Stimulated activated CD4-positive, alpha-beta T cell treated with anti-CD3 and anti-CD28 coated beads, Interleukin-15, amount 100 ng/mL, for 48 hours (primary cell): ENCODE measurements around the gene MYO9B.

Experiments
- DNase-seq, 2 donors: peaks; one replicate each; pipeline ENCODE4 v3.0.0-alpha.2; 2020; ENCODE audit warnings: low read depth in 2 of 2

MYO9B gene

DNA sequence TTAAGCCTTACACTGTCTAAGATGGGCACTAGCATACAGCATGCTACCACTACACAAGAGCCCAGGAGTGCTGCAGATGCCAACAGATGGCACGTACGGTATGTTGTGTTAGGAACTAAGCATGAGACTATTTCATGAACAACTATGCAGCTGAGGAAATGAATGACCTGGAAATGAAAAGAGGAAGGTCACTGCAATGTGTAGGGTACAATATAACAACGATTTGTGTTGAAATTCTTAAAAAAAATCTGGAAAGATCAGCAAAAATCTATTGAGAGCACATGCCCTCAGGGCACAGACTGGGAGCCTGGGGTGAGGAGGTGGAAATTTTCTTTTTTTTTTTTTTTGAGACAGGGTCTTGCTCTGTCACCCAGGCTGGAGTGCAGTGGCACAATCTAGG, 14.8 kb upstream of the MYO9B start:
- DNase-seq = no peak

GRCh38 chr19:17061205-17061604, 14.4 kb upstream of the MYO9B start:
- DNase-seq = no peak

DNA sequence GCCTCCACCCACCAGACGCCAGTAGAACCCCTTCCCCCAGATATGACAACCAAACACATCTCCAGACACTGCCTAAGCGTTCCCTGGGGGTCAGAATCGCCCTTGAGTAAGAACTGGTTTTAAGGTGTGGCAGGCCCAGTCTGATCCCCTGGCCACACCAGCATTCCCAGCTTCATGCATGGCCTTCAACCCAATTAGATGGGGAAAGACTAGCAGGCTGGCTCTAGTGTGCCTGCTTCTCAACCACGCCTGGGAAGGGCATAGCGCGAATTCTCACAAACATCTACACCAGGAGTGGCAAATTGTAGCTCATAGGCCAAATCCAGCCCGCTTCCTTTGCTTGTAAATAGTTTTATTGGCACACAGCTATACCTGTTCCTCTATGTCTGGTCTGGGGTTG, 13.9 kb upstream of the MYO9B start:
- no peak for DNase-seq

GRCh38 chr19:17063428-17063827, 12.1 kb upstream of the MYO9B start:
- no peak for DNase-seq

GRCh38 chr19:17069193-17069592, 6.4 kb upstream of the MYO9B start:
- no peak for DNase-seq

GRCh38 chr19:17070421-17070820, 5.2 kb upstream of the MYO9B start:
- DNase-seq = no peak

DNA sequence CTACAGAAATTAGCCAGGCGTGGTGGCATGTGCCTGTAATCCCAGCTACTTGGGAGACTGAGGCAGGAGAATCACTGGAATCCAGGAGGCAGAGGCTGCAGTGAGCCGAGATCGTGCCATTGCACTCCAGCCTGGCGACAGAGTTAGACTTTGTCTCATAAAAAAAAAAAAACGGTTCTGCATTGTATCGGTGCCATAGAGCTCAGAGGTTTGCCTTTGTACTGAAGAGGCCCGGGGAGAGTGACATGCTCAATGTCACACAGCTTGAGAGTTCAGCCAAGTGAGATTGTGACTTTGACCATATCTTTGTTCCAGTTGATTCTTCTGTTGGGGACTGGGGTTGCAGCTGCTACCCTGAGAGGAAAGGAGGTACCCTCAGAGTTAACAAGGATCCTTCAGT, 4.7 kb upstream of the MYO9B start:
- no peak for DNase-seq

DNA sequence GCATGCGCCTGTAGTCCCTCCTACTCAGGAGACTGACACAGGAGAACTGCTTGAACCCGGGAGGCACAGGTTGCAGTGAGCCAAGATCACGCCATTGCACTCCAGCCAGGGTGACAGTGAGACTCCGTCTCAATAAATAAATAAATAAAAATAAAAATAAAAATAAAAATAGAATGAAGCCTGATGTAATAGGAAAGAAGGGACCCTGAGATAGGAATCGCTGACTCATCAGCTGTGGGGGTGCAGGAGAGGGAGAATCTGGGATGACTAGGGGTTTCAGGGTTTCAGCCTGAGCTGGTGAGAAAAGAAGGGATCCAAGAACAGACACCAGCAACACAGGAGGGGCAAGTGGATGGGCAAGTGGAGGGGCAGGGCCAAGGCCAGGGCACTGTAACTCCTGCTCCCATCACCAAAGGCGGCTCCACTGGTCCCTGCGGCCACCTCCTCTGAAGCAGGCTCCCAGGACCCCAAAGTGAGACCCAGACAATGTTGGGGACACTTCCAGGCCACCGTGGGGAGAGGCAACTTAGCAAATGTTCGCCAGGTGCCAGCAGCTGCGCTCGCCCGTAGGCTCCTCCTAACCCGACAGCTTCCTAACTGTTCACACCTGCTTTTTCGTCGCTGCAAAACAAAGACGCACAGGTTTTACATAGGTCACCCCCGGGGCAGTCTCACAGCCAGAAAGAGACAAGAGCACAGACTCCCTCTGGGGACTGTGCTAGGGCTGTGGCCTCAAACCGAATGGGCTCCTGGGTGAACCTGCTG, 1.5 kb upstream of the MYO9B start:
- DNase-seq = no peak

- DNase-seq = no peak
Observed at GRCh38 chr19:17074634-17075034, 943 bp upstream of the MYO9B start.

- peak; percentile 23 to 26 for DNase-seq
Observed at GRCh38 chr19:17075864-17076542, 426 bp downstream of the MYO9B start.

DNA sequence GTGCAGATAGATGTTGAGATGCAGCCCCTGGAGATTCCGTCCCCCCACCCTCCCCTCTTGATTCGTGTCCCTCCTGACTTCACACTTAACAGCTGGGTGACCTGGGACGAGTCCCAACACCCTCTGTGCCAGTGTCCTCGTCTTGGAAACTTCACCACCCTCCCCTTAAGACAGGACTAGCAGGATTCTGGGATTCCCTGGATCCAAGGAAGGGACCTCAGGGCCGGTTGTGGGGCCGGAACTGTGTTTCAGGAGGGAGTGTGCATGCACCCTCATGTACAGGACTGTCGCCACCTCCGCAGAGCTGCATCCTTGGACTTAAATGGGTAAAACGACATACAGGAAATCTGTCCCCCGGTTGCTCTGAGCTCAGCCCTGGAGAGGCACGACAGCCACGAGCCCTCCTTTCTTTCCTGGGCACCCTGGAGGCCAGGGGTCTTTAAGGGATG, 990 bp downstream of the MYO9B start:
- peak in 1 of 2 donors; percentile 9 for DNase-seq

- no peak for DNase-seq
Observed at GRCh38 chr19:17077447-17078028, 2.0 kb downstream of the MYO9B start.

DNA sequence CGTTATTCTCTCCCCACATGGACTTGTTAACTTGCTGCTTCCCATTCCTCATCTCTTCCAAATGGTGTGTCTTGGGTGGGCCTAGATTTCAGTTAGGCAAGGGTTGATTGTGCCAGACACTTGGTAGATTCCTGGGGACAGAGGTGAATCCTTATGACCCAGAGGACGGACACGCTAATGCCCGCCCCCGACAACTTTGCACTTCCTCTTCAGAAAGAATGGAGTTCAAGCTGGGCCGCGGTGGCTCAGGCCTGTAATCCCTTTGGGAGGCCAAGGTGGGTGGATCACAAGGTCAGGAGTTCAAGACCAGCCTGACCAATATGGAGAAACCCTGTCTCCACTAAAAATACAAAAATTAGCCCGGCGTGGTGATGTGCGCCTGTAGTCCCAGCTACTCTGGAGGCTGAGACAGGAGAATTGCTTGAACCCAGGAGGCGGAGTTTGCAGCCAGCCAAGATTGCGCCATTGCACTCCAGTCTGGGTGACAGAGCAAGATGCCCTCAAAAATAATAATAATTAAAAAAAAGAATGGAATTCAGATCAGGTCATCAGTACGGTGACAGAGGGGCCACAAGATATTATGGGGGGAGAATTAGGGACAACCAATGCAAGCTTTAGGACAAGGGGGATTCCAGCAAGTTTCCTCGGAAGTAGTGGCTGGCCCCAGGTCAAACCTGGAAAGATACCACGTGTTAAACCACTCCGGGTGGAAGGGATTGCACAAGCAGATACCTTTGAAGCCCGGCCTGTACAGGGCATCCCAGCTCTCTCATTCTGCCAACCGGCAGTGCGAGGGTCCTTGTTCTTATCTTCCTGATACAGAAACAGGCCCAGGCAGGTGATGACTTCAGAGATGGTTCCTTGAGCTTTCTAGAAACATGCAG, 2.7 kb downstream of the MYO9B start:
- DNase-seq = no peak

DNA sequence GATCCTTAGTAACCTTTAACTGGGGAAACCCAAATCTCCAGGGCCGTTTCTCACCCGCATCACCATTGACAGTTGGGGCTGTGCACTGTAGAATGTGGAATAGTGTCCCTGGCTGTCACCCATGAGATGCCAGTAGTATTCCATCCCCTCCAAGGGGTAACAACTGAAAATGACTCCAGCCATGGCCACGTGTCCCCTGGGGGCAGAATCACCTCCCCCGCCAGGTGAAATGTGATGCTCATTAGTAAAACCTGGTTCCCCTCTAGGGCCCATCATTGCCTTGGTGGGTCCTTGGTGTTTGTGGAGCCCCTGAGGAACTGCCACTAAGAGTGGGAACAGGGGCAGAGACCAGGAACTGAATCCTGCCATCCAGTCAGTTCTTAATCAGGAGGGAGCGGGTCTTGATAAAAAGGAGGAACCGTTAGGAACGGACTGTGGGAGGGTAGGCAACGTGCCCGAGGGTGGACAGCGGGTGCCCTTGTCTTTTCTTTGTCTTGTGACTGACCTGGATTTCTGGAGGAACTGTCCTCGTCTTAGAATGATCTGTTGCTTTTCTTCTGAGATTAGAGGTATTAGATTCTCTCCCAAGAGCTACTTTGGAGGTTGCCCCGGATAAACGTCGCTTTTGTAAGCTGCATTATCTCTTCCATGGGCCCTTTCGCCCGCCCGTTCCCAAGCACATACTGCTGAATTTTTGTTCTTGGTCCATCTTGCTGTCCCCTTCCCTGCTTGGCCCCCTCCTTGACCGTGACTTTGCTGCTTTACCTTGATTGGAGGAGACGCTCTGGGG, 3.5 kb downstream of the MYO9B start:
- no peak for DNase-seq

- peak; percentile 64 to 67 for DNase-seq
Observed at GRCh38 chr19:17079710-17080439, 4.3 kb downstream of the MYO9B start.

- DNase-seq = no peak
Observed at GRCh38 chr19:17080440-17080801, 4.8 kb downstream of the MYO9B start.

GRCh38 chr19:17081672-17082630, 6.4 kb downstream of the MYO9B start:
- no peak for DNase-seq

GRCh38 chr19:17086120-17086519, 10.5 kb downstream of the MYO9B start:
- no peak for DNase-seq

- DNase-seq = no peak
Observed at GRCh38 chr19:17086834-17087233, 11.3 kb downstream of the MYO9B start.
